Right lobe of liver (tissue), 6 donors: ENCODE data around the gene AOC2. TPM values are rescaled to one million over a fixed set of nuclear protein-coding genes. Genes with fewer than 3 reads are reported as not detected.

ENCODE experiments used
- ATAC-seq, 4 donors: fragments of 200-7000 bp; cut with Tn5 transposase; one replicate each; pipeline ENCODE4 v1.9.1; 2020; ENCODE audit warnings: mild to moderate bottlenecking in 4 of 4, moderate library complexity in 4 of 4
- DNase-seq, 3 donors: peaks; one replicate each; pipeline ENCODE4 v3.0.0-alpha.2; 2020
- H3K27ac ChIP-seq, 3 donors: fragments of 200-600 bp; one replicate each; pipeline ENCODE4 v1.8.0; 2022
- H3K27me3 ChIP-seq, 2 donors: fragments of 200-600 bp; one replicate each; pipeline ENCODE4 v1.8.0; 2022
- H3K36me3 ChIP-seq, 4 donors: fragments of 200-600 bp; sonication (generic) in 1 of 4; one replicate each; pipeline versions ENCODE4 v1.5.1 to v1.8.0; 2017 to 2022; ENCODE audit warnings: control low read depth in 1 of 4
- H3K4me1 ChIP-seq, 4 donors: fragments of 200-600 bp; sonication (generic) in 1 of 4; one replicate each; pipeline versions ENCODE4 v1.5.1 to v1.8.0; 2017 to 2022; ENCODE audit warnings: control low read depth in 1 of 4
- H3K4me3 ChIP-seq, 3 donors: fragments of 200-600 bp; one replicate each; pipeline ENCODE4 v1.8.0; 2022
- H3K9me3 ChIP-seq, 4 donors: fragments of 200-600 bp; sonication (generic) in 1 of 4; one replicate each; pipeline versions ENCODE4 v1.5.1 to v1.8.0; 2017 to 2022; ENCODE audit warnings: control low read depth in 1 of 4
- CTCF ChIP-seq, 4 donors: fragments of 200-600 bp in 3 of 4; fragments of 450-650 bp in 1 of 4; IDR thresholded peaks; one replicate each; pipeline versions ENCODE4 v1.5.1 to v1.8.0; 2016 to 2022; ENCODE audit warnings: antibody characterized with exemption in 4 of 4, mild to moderate bottlenecking in 2 of 4
- POLR2A ChIP-seq: fragments of 450-650 bp; IDR thresholded peaks from one replicate; pipeline ENCODE4 v1.6.1; 2017; ENCODE audit warnings: antibody characterized with exemption, mild to moderate bottlenecking
- WGBS: methylation state at CpG from one replicate; pipeline ENCODE4 v1.1.6; 2018; ENCODE audit warnings: low coverage, low lambda C conversion rate; ENCODE audit not compliant: insufficient coverage; ENCODE audit errors: missing lambda C conversion rate; 5-methylcytosine and 5-hydroxymethylcytosine counted together
- intact Hi-C, 2 donors: fragments of 100-400 bp; cut with DNase I; formaldehyde crosslinking; loops; one replicate each; pipeline versions ENCODE4 v1.11.2 to v1.14.1; 2022
- total RNA-seq, 6 experiments: library from RNA; depleted of rRNA in 2 of 6; stranded (reverse); fragments of >200 nt in 2 of 6; fragmentation: NEBNext Ultra II Directional in 3 of 6; extraction: Animal tissue kit (Norgen Biotek cat#: 25700) in 3 of 6; gene quantifications; one replicate each; pipeline versions ENCODE4 v1.1.0 to v1.2.4, GENCODE V29; 2016 to 2023
- donor health status: DM: no; HTN: yes; CAD: no.
- donor health status: DM: no; HTN: no; CAD: no.
- donor health status: DM: no; HTN: no; CAD: no.
- donor health status: DM: no; HTN: yes; CAD: no.
- donor health status: DM: no; HTN: yes; CAD: no.

AOC2 gene
- total RNA-seq, 6 experiments from 2014 or later: 0.62 to 2.0 (median 1.4) TPM

GRCh38 chr17:42843358-42843934 is 934 bp upstream of the AOC2 start:
- H3K27me3 ChIP-seq: no peaks in the 10 kb centered on the region
- H3K9me3 ChIP-seq: no peaks in the 10 kb centered on the region
- H3K4me1 ChIP-seq: no peaks in the 10 kb centered on the region
- WGBS: 26% methylated on average over 6 of the region's 6 CpGs
- peaks cover 9 to 65% (median 22%) of the 10 kb centered on the region in 4 donors for H3K36me3 ChIP-seq
- H3K4me3 ChIP-seq: no peak overlapping the region
- H3K27ac ChIP-seq: no peak overlapping the region
- peak; percentile 83 to 91 (median 85) for ATAC-seq
- intact Hi-C loops: loop anchor here in 1 of 2 donors (5.0 kb wide), 1 partner anchor 89 kb away; no protein-coding TSS in a partner anchor
- TF ChIP-seq POLR2A (no peak), CTCF (IDR thresholded peaks at IDR 0.05) (peak; percentile 91 to 95 (median 94))
- DNase-seq: no peak

- intact Hi-C loops: loop anchor here (5.0 kb wide), 2 partner anchors 72 to 87 kb away; no protein-coding TSS in a partner anchor
- H3K27me3 ChIP-seq: no peaks in the 10 kb centered on the region
- DNase-seq (no peak), ATAC-seq (no peak)
- no peak overlapping the region for H3K4me3 ChIP-seq
- H3K36me3 ChIP-seq: peaks cover 0 to 50% (median 9%) of the 10 kb centered on the region in 4 donors
- H3K4me1 ChIP-seq: peaks cover 0 to 9% (median 4%) of the 10 kb centered on the region in 4 donors
- 85% methylated on average over 3 of the region's 24 CpGs for WGBS
- no peak overlapping the region for H3K27ac ChIP-seq
- H3K9me3 ChIP-seq: no peaks in the 10 kb centered on the region
- TF ChIP-seq POLR2A (no peak), CTCF (IDR thresholded peaks at IDR 0.05) (no peak)
Measured at GRCh38 chr17:42844761-42845555, 578 bp downstream of the AOC2 start.

GRCh38 chr17:42845556-42845917 is 1.2 kb downstream of the AOC2 start:
- ATAC-seq (no peak), DNase-seq (no peak)
- WGBS: no CpG with 5 or more reads among the region's 12 CpGs
- H3K27me3 ChIP-seq: no peaks in the 10 kb centered on the region
- peaks cover 0 to 15% (median 5%) of the 10 kb centered on the region in 4 donors for H3K4me1 ChIP-seq
- no peak overlapping the region for H3K4me3 ChIP-seq
- H3K9me3 ChIP-seq: no peaks in the 10 kb centered on the region
- H3K36me3 ChIP-seq: peaks cover 0 to 44% (median 7%) of the 10 kb centered on the region in 4 donors
- TF ChIP-seq POLR2A (no peak), CTCF (IDR thresholded peaks at IDR 0.05) (no peak)
- no peak overlapping the region for H3K27ac ChIP-seq
- intact Hi-C loops: loop anchor here in 1 of 2 donors (5.0 kb wide), 2 partner anchors 72 to 87 kb away; no protein-coding TSS in a partner anchor

- DNase-seq (no peak), ATAC-seq (no peak)
- Histone ChIP-seq H3K27ac (no peak overlapping the region), H3K9me3 (no peaks in the 10 kb centered on the region), H3K27me3 (no peaks in the 10 kb centered on the region), H3K4me1 (peaks cover 0 to 17% (median 5%) of the 10 kb centered on the region in 4 donors), H3K36me3 (peaks cover 0 to 39% (median 4%) of the 10 kb centered on the region in 4 donors), H3K4me3 (no peak overlapping the region)
- TF ChIP-seq CTCF (IDR thresholded peaks at IDR 0.05) (no peak), POLR2A (no peak)
- intact Hi-C loops: loop anchor here in 1 of 2 donors (5.0 kb wide), 2 partner anchors 71 to 86 kb away; no protein-coding TSS in a partner anchor
- WGBS: 52% methylated on average over 4 of the region's 7 CpGs
Measured at GRCh38 chr17:42845918-42846593, 1.7 kb downstream of the AOC2 start.
